GM21515 (cell line): ENCODE data around the gene PIEZO1.
"Not testable (repeated sequence)": the region's sequence is repeated elsewhere in the genome, so short reads cannot be mapped to it uniquely, and the experiment has no call there.

Source experiments
- ATAC-seq: cut with Tn5 transposase; IDR thresholded peaks from one replicate; pipeline ENCODE4 v1.9.1; 2021; ENCODE audit not compliant: unreplicated experiment

PIEZO1 gene, protein sequence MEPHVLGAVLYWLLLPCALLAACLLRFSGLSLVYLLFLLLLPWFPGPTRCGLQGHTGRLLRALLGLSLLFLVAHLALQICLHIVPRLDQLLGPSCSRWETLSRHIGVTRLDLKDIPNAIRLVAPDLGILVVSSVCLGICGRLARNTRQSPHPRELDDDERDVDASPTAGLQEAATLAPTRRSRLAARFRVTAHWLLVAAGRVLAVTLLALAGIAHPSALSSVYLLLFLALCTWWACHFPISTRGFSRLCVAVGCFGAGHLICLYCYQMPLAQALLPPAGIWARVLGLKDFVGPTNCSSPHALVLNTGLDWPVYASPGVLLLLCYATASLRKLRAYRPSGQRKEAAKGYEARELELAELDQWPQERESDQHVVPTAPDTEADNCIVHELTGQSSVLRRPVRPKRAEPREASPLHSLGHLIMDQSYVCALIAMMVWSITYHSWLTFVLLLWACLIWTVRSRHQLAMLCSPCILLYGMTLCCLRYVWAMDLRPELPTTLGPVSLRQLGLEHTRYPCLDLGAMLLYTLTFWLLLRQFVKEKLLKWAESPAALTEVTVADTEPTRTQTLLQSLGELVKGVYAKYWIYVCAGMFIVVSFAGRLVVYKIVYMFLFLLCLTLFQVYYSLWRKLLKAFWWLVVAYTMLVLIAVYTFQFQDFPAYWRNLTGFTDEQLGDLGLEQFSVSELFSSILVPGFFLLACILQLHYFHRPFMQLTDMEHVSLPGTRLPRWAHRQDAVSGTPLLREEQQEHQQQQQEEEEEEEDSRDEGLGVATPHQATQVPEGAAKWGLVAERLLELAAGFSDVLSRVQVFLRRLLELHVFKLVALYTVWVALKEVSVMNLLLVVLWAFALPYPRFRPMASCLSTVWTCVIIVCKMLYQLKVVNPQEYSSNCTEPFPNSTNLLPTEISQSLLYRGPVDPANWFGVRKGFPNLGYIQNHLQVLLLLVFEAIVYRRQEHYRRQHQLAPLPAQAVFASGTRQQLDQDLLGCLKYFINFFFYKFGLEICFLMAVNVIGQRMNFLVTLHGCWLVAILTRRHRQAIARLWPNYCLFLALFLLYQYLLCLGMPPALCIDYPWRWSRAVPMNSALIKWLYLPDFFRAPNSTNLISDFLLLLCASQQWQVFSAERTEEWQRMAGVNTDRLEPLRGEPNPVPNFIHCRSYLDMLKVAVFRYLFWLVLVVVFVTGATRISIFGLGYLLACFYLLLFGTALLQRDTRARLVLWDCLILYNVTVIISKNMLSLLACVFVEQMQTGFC (N-terminal part only)

DNA sequence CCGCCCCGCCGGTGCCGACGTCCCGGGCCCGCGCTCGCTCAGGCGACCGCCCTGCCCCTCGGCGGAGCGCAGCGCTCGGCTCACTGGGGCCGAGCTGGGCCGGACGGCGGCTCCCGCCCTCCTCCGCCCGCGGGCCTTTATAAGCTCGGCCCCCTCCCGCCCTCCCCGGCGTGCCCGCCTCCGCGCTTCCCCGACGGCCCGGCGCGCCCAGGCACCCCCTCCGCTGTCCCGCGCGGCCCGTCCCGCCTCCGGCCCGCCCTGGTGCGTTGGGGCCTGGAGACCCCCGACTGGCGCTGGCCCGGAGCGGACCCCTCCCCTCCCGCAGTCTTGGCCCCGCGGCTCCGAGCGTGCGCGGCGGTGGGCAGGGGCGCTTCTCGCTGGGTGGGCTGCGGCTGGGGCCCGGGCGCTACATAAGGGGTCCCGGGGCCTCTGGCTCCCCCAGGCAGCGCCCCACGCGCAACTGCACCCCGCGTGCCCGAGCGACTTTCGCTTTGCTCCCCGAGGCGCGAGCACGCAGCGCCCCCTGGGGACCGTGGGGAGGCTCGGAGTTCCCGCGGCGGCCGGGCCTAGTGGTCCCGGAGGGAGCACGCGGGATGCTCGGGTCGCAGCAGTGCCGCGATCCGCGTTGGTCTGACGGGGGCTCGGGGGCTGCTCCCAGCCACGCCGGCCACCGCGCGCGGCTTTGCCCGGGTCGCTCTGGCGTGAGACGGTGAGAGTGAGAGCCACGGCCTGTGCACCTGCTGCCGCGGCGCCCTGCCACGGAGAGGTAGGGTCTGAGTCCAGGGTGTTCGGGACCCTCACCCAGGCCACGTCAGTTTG, at the start of gene PIEZO1:
Gene PIEZO1 (minus strand): TSS at position 115 of the 819 bp plus-strand sequence. CDS start 256 bp downstream, outside the sequence.
- peak; percentile 45 for ATAC-seq

DNA sequence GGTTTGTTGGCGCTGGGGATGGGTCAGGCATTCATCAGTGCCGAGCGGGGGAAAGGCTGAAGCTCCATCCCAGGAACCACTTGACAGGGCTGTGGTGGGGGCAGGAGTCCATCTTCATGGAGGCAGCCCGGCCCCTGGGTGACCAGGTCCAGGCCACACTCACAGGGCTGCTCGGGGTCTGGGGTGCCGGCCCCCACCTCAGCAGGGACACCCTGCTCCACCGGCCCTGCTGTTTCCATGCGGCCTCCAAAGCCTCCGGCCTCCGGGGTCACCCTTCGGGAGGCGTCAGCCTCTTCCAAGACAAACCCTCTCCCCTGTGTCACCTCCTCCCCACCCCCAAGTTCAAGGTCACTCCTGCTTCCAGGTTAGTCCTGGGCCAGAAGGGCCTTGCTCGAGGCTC, 49.6 kb upstream of the PIEZO1 start:
- ATAC-seq, result no peak

GRCh38 chr16:88833086-88833485, 48.1 kb upstream of the PIEZO1 start:
- ATAC-seq, result no peak

- no peak for ATAC-seq
Observed at GRCh38 chr16:88831838-88832237, 46.8 kb upstream of the PIEZO1 start.

GRCh38 chr16:88830783-88831182, 45.8 kb upstream of the PIEZO1 start:
- ATAC-seq, result no peak

- ATAC-seq, result no peak
Observed at GRCh38 chr16:88830258-88830657, 45.2 kb upstream of the PIEZO1 start.

DNA sequence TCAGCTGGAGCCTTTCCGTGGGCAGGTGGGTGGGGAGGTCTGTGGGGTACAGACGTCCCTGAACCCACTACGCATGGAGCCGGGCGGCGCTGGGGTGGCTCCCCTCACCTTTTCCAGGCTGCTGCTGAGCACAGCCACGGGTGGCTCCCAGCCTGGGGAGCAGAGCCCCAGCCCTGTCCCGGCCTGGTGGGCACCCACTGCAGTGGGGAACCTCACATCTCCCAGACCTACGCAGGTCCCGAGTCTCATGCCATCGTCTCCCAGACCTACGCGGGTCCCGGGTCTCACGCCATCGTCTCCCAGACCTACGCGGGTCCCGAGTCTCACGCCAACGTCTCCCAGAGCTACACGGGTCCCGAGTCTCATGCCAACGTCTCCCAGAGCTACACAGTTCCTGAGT, 43.7 kb upstream of the PIEZO1 start:
- no peak for ATAC-seq

- no peak for ATAC-seq
Observed at GRCh38 chr16:88827727-88828126, 42.7 kb upstream of the PIEZO1 start.

DNA sequence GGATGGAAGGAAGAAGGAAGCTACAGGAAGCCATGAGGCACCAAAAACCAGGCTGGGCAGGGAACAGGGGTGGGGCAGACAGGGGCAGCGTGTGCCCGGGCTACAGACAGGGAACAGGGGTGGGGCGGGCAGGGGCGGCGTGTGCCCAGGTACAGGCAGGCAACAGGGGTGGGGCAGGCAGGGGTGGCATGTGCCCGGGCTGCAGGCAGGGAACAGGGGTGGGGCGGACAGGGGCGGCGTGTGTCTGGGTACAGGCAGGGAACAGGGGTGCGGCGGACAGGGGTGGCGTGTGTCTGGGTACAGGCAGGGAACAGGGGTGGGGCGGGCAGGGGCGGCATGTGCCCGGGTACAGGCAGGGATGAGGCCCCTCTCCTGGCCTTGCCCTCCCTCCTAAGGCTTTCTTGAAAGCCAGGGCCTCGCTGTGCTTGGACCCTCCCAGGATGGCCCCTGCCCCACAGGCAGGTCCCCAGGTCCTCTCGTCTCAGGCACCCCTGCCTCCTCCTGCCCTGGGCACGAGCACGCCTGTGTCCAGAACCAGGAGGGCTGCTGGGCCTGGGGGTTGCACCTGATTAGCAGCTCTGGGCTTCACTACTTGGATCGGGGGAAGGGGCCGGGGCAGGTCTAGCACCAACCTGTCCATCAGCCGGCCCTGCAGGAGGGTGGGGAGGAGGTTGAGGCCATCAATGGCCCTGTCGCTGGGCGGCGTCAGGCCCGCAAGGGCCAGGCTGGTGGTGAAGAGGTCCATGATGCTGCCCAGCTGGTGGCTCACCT, 41.2 kb upstream of the PIEZO1 start:
- ATAC-seq, result no peak

DNA sequence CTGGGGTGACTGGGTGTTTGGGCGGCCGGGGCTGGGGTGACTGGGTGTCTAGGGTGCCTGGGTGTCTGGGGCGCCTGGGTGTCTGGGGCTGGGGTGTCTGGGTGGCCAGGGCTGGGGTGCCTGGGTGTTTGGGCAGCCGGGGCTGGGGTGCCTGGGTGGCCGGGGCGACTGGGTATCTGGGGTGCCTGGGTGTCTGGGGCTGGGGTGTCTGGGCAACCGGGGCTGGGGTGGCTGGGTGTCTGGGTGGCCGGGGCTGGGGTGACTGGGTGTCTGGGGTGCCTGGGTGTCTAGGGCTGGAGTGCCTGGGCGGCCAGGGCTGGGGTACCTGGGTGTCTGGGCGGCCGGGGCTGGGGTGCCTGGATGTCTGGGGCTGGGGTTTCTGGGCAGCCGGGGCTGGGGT, 40.1 kb upstream of the PIEZO1 start:
- ATAC-seq, result no peak

DNA sequence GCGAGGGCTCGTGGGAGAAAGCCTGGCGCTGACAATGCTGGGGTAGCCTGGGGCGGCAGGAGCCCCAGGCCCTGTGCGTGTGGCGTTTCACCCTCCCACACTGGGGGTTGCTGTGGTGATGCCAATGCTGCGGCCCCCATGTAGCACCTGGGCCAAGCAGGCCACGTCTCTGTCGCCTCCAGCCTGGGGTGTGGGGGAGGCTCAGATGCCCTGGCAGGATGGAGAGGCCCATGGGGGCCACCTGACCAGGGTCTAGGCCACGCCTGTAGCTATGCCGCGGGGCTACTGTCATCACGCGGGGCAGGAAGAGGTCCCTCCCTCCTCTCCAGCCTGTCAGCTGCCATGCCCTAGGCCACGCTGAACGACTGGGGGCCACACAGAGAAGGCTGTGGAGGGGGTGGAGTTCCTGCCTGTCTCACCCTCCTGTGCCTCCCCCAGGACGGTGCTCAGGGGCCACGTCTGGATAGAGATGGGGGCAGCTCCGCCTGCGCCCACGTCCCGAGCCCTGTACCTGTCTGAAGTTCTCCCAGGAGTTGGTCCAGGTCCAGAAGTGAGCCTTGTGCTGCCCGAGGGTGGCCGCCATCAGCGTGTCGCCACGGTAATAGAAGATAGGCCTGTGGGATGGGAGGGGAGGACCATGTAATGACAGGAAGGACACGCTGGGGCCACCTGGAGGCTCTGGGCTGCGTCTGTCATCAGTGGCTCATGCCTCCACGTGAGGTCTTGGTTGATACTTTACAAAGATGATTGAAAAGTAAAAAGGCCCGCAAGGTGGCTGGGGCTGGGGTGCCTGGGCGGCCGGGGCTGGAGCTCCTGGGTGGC, 39.4 kb upstream of the PIEZO1 start:
- no peak for ATAC-seq

DNA sequence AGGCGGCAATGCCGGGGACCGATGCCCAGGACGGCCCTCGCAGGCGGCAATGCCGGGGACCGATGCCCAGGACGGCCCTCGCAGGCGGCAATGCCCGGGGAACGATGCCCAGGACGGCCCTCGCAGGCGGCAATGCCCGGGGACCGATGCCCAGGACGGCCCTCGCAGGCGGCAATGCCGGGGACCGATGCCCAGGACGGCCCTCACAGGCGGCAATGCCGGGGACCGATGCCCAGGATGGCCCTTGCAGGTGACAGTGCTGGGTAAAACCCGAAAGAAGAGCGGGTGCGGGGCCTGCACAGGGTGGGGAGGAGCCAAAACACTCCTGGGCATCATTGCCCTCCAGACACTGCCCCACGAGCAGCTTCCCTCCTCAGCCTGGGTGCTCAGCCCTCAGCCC, 38.6 kb upstream of the PIEZO1 start:
- not testable (repeated sequence) for ATAC-seq

GRCh38 chr16:88822281-88823040, 37.4 kb upstream of the PIEZO1 start:
- ATAC-seq, result no peak

DNA sequence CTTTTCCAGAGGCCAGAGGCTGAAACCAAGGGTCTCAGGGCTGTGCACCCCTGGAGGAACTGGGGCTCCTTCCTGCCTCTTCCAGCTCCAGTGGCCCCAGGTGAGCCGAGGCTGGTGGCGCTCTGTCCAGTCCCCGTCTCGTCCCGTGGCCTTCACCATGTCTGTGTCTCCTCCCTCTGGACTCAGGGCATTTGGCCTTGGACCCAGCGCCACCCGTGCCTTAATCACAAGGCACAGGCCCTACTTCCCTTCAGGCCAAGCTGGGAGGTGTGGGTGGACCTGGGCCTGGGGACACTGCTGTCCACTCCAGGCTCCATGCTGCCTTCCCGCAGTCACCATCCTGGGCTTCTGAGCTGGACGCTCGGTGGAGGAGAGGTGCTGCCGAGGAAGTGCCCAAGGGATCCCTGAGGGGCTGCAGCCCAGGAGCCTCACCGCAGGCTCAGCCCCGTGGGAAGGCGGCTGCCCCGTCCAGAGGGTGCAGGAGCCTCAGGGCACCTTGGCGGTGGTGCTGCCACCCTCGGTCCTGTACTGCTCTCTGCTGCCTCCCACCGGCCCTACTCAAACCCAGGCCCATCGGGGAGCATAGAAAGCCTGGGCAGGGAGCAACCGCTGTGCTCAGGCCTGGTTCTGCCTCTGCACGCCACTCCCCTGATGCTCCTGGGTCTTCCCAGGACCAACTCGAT, 36.3 kb upstream of the PIEZO1 start:
- ATAC-seq, result no peak

- no peak for ATAC-seq
Observed at GRCh38 chr16:88820385-88821025, 35.5 kb upstream of the PIEZO1 start.

DNA sequence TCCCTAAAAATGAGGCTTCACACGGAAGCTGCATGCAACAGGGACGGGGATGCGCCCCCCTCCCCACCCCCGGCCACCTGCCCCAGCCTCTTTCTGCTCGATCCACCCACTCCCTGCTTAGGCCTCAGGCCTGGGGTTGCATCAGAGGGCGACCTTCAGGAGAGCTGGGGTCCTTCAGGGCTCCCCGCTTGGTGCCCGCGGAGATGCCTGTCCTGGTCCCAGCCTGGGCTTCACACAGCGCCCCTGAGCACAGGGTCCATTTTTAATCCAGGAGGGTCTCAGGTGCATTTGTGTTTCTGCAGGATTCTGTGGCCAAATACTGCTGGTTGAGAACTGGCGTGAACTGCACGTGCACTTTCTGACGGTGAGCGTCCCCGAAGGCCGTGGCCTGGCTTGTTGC, 34.1 kb upstream of the PIEZO1 start:
- no peak for ATAC-seq

- no peak for ATAC-seq
Observed at GRCh38 chr16:88818575-88818874, 33.5 kb upstream of the PIEZO1 start.
